CD14-positive monocyte (primary cell): ENCODE measurements around the gene PPFIBP1. TPM values are rescaled to one million over a fixed set of nuclear protein-coding genes. Genes with fewer than 3 reads are reported as not detected.

ENCODE experiments used
- DNase-seq, 3 donors: peaks; one replicate each; pipeline ENCODE4 v3.0.0-alpha.2; 2011 to 2022
- H2AFZ ChIP-seq: 2 replicates; pipeline ENCODE4 v1.6.0; 2012; ENCODE audit warnings: mild to moderate bottlenecking, low read depth, low read length, inconsistent platforms; ENCODE audit not compliant: insufficient read depth, poor library complexity, severe bottlenecking
- H3K27ac ChIP-seq, 2 donors: 1 replicate in 1 of 2; 2 replicates in 1 of 2; pipeline ENCODE4 v1.5.1; 2012 to 2013; ENCODE audit warnings: low read length in 2 of 2, control low read depth in 1 of 2, inconsistent platforms in 1 of 2, low read depth in 1 of 2, mild to moderate bottlenecking in 1 of 2
- H3K27me3 ChIP-seq, 2 donors: one replicate each; pipeline versions ENCODE4 v1.6.0 to v1.6.1; 2011 to 2013; ENCODE audit warnings: low read length in 2 of 2; ENCODE audit not compliant: control insufficient read depth in 2 of 2, insufficient read depth in 2 of 2
- H3K36me3 ChIP-seq, 2 donors: replicated peaks in 1 of 2; 1 replicate in 1 of 2; 2 replicates in 1 of 2; pipeline versions ENCODE4 v1.5.1 to v1.6.1; 2012 to 2013; ENCODE audit warnings: low read length in 2 of 2, control low read depth in 1 of 2, inconsistent platforms in 1 of 2, mild to moderate bottlenecking in 1 of 2; ENCODE audit not compliant: insufficient read depth in 2 of 2, control insufficient read depth in 1 of 2
- H3K4me1 ChIP-seq, 2 donors: 1 replicate in 1 of 2; 2 replicates in 1 of 2; pipeline versions ENCODE4 v1.5.1 to v1.6.1; 2012 to 2013; ENCODE audit warnings: low read length in 2 of 2, control low read depth in 1 of 2, inconsistent platforms in 1 of 2, mild to moderate bottlenecking in 1 of 2, moderate library complexity in 1 of 2; ENCODE audit not compliant: insufficient read depth in 2 of 2, control insufficient read depth in 1 of 2
- H3K4me2 ChIP-seq: replicated peaks from 2 replicates; pipeline ENCODE3; 2012; ENCODE audit warnings: low read length, moderate library complexity, mild to moderate bottlenecking; ENCODE audit not compliant: poor library complexity, severe bottlenecking; ENCODE audit errors: extremely low read depth
- H3K4me3 ChIP-seq, 3 experiments: fragments of 200-600 bp in 1 of 3; sonication (generic) in 1 of 3; replicated peaks in 1 of 3; 1 replicate in 2 of 3; 2 replicates in 1 of 3; pipeline ENCODE4 v1.5.1; 2011 to 2013; ENCODE audit warnings: low read length in 3 of 3, mild to moderate bottlenecking in 3 of 3, control low read depth in 2 of 3, low read depth in 2 of 3, inconsistent platforms in 1 of 3, moderate library complexity in 1 of 3
- H3K79me2 ChIP-seq: 2 replicates; pipeline ENCODE4 v1.6.0; 2012; ENCODE audit warnings: mild to moderate bottlenecking, control low read depth, inconsistent platforms, low read length, moderate library complexity; ENCODE audit not compliant: insufficient read depth
- H3K9ac ChIP-seq: 2 replicates; pipeline ENCODE4 v1.6.0; 2017; ENCODE audit warnings: low read length, mild to moderate bottlenecking; ENCODE audit not compliant: insufficient read depth, poor library complexity, severe bottlenecking
- H3K9me3 ChIP-seq, 2 donors: replicated peaks in 1 of 2; 1 replicate in 1 of 2; 2 replicates in 1 of 2; pipeline versions ENCODE4 v1.5.1 to v1.6.1; 2012 to 2013; ENCODE audit warnings: low read length in 2 of 2, control low read depth in 1 of 2; ENCODE audit not compliant: control insufficient read depth in 1 of 2, insufficient read depth in 1 of 2
- H4K20me1 ChIP-seq: 2 replicates; pipeline ENCODE4 v1.6.0; 2012; ENCODE audit warnings: mild to moderate bottlenecking, low read length, control low read depth, moderate library complexity; ENCODE audit not compliant: insufficient read depth
- H3K27ac Mint-ChIP-seq, 7 donors: one replicate each; pipeline ENCODE4 v1.8.0; 2020; ENCODE audit warnings: mild to moderate bottlenecking in 7 of 7, mixed read lengths in 7 of 7, moderate library complexity in 6 of 7, inconsistent platforms in 2 of 7
- H3K27me3 Mint-ChIP-seq, 3 donors: one replicate each; pipeline ENCODE4 v1.8.0; 2021 to 2022; ENCODE audit warnings: low read depth in 3 of 3, mild to moderate bottlenecking in 3 of 3, mixed read lengths in 3 of 3, moderate library complexity in 3 of 3, inconsistent platforms in 1 of 3
- H3K36me3 Mint-ChIP-seq, 2 donors: one replicate each; pipeline ENCODE4 v1.8.0; 2020; ENCODE audit warnings: mixed read lengths in 2 of 2, inconsistent platforms in 1 of 2, mild to moderate bottlenecking in 1 of 2
- H3K4me1 Mint-ChIP-seq: one replicate; pipeline ENCODE4 v1.8.0; 2020; ENCODE audit warnings: mild to moderate bottlenecking, mixed read lengths
- H3K4me3 Mint-ChIP-seq, 2 donors: one replicate each; pipeline ENCODE4 v1.8.0; 2020; ENCODE audit warnings: mild to moderate bottlenecking in 2 of 2, mixed read lengths in 2 of 2, moderate library complexity in 1 of 2
- H3K9me3 Mint-ChIP-seq, 7 donors: one replicate each; pipeline ENCODE4 v1.8.0; 2020 to 2022; ENCODE audit warnings: mixed read lengths in 7 of 7, mild to moderate bottlenecking in 6 of 7, moderate library complexity in 6 of 7, inconsistent platforms in 2 of 7
- CTCF ChIP-seq: fragments of 200-600 bp; IDR thresholded peaks from one replicate; pipeline ENCODE4 v1.8.0; 2022; ENCODE audit warnings: antibody characterized with exemption, mild to moderate bottlenecking
- WGBS: methylation state at CpG from one replicate; pipeline ENCODE4 v1.1.5; 2013; ENCODE audit warnings: missing lambda C conversion rate; ENCODE audit not compliant: insufficient coverage; 5-methylcytosine and 5-hydroxymethylcytosine counted together
- intact Hi-C, 2 donors: fragments of 100-400 bp; cut with micrococcal nuclease; formaldehyde crosslinking; loops; one replicate each; pipeline versions ENCODE4 v1.15.0 to v1.15.1; 2023
- polyA plus RNA-seq, 3 donors: library from polyadenylated mRNA; depleted of rRNA in 1 of 3; unstranded in 2 of 3; stranded (reverse) in 1 of 3; fragments of 300-500 nt in 2 of 3; fragments of >200 nt in 1 of 3; fragmentation: Illumina TruSeq in 2 of 3; gene quantifications; 1 replicate in 2 of 3; 2 replicates in 1 of 3; pipeline ENCODE4 v1.2.3, GENCODE V29; 2012 to 2021

PPFIBP1 gene
- polyA plus RNA-seq, 3 donors, result 0.25 to 0.79 (median 0.53) TPM

GRCh38 chr12:27534060-27534764, 10.2 kb downstream of the PPFIBP1 start:
- Histone ChIP-seq H3K4me3 (no peak overlapping the region), H3K36me3 (no peaks in the 10 kb centered on the region), H3K4me2 (no peak overlapping the region), H2AFZ (no peak overlapping the region), H3K4me1 (no peaks in the 10 kb centered on the region), H4K20me1 (no peaks in the 10 kb centered on the region), H3K9me3 (no peaks in the 10 kb centered on the region), H3K27ac (no peak overlapping the region), H3K79me2 (no peaks in the 10 kb centered on the region), H3K9ac (no peak overlapping the region), H3K27me3 (no peaks in the 10 kb centered on the region)
- peaks cover 0 to 3% (median 0%) of the 10 kb centered on the region in 3 donors for H3K27me3 Mint-ChIP-seq
- H3K9me3 Mint-ChIP-seq, result peaks cover 0 to 3% (median 0%) of the 10 kb centered on the region in 7 donors
- intact Hi-C loops, result no loop called here
- H3K27ac Mint-ChIP-seq, result no peak overlapping the region
- no peaks in the 10 kb centered on the region for H3K36me3 Mint-ChIP-seq
- DNase-seq, result no peak
- peaks cover 14% of the 10 kb centered on the region for H3K4me1 Mint-ChIP-seq
- peak overlapping the region in 1 of 2 donors; percentile 17 for H3K4me3 Mint-ChIP-seq
- WGBS, result 73% methylated on average over 4 of the region's 6 CpGs
- TF ChIP-seq CTCF, result no peak

GRCh38 chr12:27534765-27535161, 10.8 kb downstream of the PPFIBP1 start:
- H3K4me2 ChIP-seq, result no peak overlapping the region
- no peak for TF ChIP-seq CTCF
- peaks cover 0 to 3% (median 0%) of the 10 kb centered on the region in 3 donors for H3K27me3 Mint-ChIP-seq
- H3K4me3 Mint-ChIP-seq, result no peak overlapping the region
- H3K79me2 ChIP-seq, result no peaks in the 10 kb centered on the region
- no peaks in the 10 kb centered on the region for H4K20me1 ChIP-seq
- no peak overlapping the region for H2AFZ ChIP-seq
- no peaks in the 10 kb centered on the region for H3K36me3 Mint-ChIP-seq
- H3K36me3 ChIP-seq, result no peaks in the 10 kb centered on the region
- H3K4me3 ChIP-seq, result no peak overlapping the region
- no peak for DNase-seq
- WGBS, result no CpG with 5 or more reads among the region's 1 CpG
- H3K4me1 Mint-ChIP-seq, result peaks cover 14% of the 10 kb centered on the region
- H3K27ac ChIP-seq, result no peak overlapping the region
- no peak overlapping the region for H3K9ac ChIP-seq
- no peaks in the 10 kb centered on the region for H3K4me1 ChIP-seq
- peaks cover 0 to 3% (median 0%) of the 10 kb centered on the region in 7 donors for H3K9me3 Mint-ChIP-seq
- no peaks in the 10 kb centered on the region for H3K27me3 ChIP-seq
- intact Hi-C loops, result no loop called here
- no peak overlapping the region for H3K27ac Mint-ChIP-seq
- no peaks in the 10 kb centered on the region for H3K9me3 ChIP-seq
